Caki2 (cell line): Measurements from ENCODE around the gene ANKRD1. TPM values are rescaled to one million over a fixed set of nuclear protein-coding genes. Genes with fewer than 3 reads are reported as not detected.
"Not testable (repeated sequence)": the region's sequence is repeated elsewhere in the genome, so short reads cannot be mapped to it uniquely, and the experiment has no call there.

Experiments
- DNase-seq: peaks from one replicate; pipeline ENCODE4 v3.0.0-alpha.2; 2015; ENCODE audit warnings: low read depth
- in situ Hi-C: cut with HindIII; loops from 2 replicates; pipeline ENCODE4 v1.10.0; 2016; ENCODE audit warnings: low sequenced_read_pairs, low pct_unique_long_range_greater_than_20kb, mixed read lengths
- total RNA-seq: library from RNA; depleted of rRNA; stranded (reverse); fragments of >200 nt; shearing (Covaris generic); gene quantifications from 2 replicates; pipeline ENCODE4 v1.2.3, GENCODE V29; 2014; ENCODE audit warnings: low replicate concordance; rRNA removed

The ANKRD1 gene
- total RNA-seq, result 30.7 and 34.4 TPM in 2 replicates

GRCh38 chr10:90920986-90921666, at the start of gene ANKRD1:
ANKRD1 (minus strand) TSS chr10:90921087; CDS start chr10:90921027, 60 bp downstream.
- peak; percentile 98 for DNase-seq
- in situ Hi-C loops, result no loop called here

- in situ Hi-C loops, result no loop called here
- DNase-seq, result peak; percentile 13
Measured at GRCh38 chr10:90969947-90970673, 49.2 kb upstream of the ANKRD1 start.

- DNase-seq, result no peak
Measured at GRCh38 chr10:90969121-90969534, 48.2 kb upstream of the ANKRD1 start.

GRCh38 chr10:90968328-90969081, 47.6 kb upstream of the ANKRD1 start:
- DNase-seq, result peak; percentile 85
- in situ Hi-C loops, result no loop called here

More at GRCh38 chr10:90969121-90969534, 48.2 kb upstream of the ANKRD1 start:
- in situ Hi-C loops, result no loop called here

GRCh38 chr10:90967865-90968264, 47.0 kb upstream of the ANKRD1 start:
- DNase-seq, result no peak
- in situ Hi-C loops, result no loop called here

- in situ Hi-C loops, result no loop called here
Measured at GRCh38 chr10:90966146-90966545, 45.3 kb upstream of the ANKRD1 start.

GRCh38 chr10:90965720-90966119, 44.8 kb upstream of the ANKRD1 start:
- no peak for DNase-seq
- in situ Hi-C loops, result no loop called here

More at GRCh38 chr10:90966146-90966545, 45.3 kb upstream of the ANKRD1 start:
- no peak for DNase-seq

GRCh38 chr10:90964781-90965465, 44.0 kb upstream of the ANKRD1 start:
- in situ Hi-C loops, result no loop called here
- no peak for DNase-seq

- in situ Hi-C loops, result no loop called here
- no peak for DNase-seq
Measured at GRCh38 chr10:90963331-90963730, 42.4 kb upstream of the ANKRD1 start.

- DNase-seq, result peak; percentile 50
- in situ Hi-C loops, result no loop called here
Measured at GRCh38 chr10:90960355-90960814, 39.5 kb upstream of the ANKRD1 start.

GRCh38 chr10:90959826-90960225, 38.9 kb upstream of the ANKRD1 start:
- DNase-seq, result peak; percentile 13
- in situ Hi-C loops, result no loop called here

- in situ Hi-C loops, result no loop called here
- no peak for DNase-seq
Measured at GRCh38 chr10:90958781-90959180, 37.9 kb upstream of the ANKRD1 start.

GRCh38 chr10:90947030-90947960, 26.4 kb upstream of the ANKRD1 start:
- DNase-seq, result no peak
- in situ Hi-C loops, result no loop called here

- in situ Hi-C loops, result no loop called here
- DNase-seq, result no peak
Measured at GRCh38 chr10:90945491-90946070, 24.7 kb upstream of the ANKRD1 start.

- in situ Hi-C loops, result no loop called here
- DNase-seq, result no peak
Measured at GRCh38 chr10:90944749-90945148, 23.9 kb upstream of the ANKRD1 start.

- in situ Hi-C loops, DNase-seq: not testable (repeated sequence)
Measured at GRCh38 chr10:90942980-90943379, 22.1 kb upstream of the ANKRD1 start.

GRCh38 chr10:90939648-90940047, 18.8 kb upstream of the ANKRD1 start:
- DNase-seq, result no peak
- in situ Hi-C loops, result no loop called here
